ENCODE measurements around the gene IRX6.

IRX6 gene

DNA sequence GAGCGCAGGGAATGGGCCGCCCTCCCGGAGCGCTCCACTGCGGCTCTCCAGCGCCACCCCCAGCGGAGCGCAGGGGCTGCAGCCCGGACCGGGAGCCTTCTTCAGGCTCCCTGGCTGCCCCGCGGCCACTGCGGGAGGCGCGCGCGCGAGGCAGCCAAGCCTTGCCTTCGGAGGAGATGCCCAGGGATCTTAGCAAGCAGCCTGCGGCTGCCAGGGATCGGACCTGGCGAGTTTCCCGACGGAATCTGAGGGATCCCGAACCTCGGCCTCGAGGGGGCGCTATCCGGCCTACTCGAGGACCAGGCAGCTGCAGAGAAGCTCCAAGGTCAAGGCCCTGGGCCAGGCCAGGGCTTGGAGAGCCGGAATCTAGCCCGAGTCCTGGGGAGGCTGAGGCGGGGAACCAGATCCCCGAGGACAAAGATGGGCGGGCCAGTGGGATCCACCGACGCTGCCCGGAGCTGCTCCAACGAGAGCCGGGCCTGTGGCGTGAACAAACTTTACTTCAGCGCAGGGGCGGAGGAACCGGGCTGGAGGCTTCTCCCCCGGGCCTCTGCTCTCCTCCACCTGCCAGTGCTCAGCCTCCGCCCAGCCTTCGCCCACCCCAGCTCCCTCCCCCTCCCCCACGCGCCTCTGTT, at the start of gene IRX6:
TSS of gene IRX6 (plus strand) at position 567 of the 635 bp plus-strand sequence. CDS start 889 bp downstream, outside the sequence.
- DNase-seq (ENCODE audit: low spot score) = no peak

DNA sequence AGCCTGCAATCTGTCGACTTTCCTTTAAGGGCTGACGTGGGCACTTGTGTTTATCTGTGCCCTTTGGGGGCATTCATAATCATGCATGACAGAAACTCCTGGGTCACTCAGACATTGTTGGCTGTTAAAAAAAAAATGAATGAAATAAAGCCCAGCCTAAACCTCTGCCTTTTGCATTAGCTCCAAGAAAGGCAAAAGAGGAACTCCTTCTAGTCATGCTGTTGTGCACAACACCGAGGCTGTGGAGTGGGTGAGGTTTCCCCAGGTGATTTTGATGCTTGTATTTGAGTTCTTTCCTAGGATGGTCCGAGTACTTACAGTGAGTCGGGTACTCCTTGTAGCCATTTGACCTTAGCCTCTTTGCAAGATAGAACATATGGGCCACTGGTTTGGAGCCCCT, 49.6 kb upstream of the IRX6 start:
- DNase-seq (ENCODE audit: low spot score) = no peak

DNA sequence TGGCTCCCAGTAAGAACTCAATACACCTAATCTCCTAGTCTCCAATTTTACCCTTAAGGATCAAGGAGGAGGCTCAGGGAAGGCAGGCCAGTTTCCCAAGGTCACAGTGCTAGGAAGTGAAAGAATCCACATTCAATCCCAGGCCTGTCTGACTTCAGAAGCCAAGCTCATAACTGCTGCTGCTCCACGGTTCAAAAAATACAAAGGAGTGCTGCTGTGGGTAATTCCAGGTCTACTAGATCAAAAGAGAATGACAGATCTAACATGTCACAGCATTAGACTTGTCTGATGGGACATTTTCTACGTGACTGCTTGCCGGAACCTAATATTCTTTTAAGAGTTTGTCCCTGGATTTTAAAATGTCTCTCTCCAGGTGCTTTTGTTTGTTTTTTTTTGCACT, 48.8 kb upstream of the IRX6 start:
- no peak for DNase-seq (ENCODE audit: low spot score)

DNA sequence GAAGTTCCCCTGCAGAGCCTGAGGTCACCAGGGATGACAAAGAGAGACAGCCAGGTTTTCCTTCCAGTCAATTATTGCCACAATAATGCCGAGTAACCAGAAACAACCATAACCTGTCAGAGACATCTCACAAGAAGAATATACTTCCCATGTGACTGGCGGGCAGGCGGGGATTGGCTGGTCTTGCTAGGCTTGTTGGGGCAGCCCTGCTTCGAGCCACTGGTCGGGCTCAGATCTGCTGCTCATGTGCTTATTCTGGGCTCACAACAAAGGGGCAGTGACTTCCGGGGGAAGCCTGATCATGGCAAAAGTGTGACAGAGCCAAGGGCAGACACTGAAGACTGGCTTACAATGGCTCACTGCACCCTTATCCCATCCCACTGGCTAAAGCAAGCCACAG, 48.1 kb upstream of the IRX6 start:
- no peak for DNase-seq (ENCODE audit: low spot score)

DNA sequence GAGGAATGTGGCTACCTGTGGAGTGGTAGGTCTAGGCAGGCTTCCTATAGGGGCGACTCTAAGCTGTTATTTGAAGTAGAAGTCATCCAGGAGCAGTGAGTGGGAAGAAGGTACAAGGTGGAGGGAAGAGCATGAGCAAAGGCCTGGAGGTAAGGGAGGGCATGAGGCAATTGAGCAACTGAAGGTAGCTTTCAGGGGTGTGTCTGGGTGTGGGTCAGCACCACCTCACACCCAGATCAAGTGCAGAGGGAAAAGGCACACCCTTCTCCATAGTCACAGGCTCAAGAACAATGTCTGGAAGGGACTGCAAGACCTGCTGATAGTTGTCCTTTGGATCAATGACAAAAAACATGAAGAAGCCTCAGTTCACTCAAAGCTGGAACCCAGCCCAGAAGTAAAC, 46.5 kb upstream of the IRX6 start:
- no peak for DNase-seq (ENCODE audit: low spot score)

DNA sequence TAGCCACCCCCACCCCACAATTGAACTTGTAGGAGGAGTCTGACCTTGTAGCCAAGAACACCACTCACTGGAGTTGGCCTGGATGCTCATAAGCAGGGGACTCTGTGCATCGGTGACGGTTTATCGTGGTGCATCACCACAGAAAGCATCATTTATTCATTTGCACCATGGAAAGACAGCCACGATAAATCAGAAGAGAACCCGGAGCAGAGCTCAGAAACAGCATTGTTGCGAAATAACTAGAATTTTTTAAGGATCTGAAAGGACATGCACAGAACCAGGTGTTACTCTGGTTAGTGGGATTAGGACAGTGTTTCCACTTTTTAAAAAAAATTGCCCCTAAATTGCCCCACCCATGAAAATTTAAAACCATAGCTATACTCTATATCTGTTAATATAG, 44.4 kb upstream of the IRX6 start:
- no peak for DNase-seq (ENCODE audit: low spot score)

DNA sequence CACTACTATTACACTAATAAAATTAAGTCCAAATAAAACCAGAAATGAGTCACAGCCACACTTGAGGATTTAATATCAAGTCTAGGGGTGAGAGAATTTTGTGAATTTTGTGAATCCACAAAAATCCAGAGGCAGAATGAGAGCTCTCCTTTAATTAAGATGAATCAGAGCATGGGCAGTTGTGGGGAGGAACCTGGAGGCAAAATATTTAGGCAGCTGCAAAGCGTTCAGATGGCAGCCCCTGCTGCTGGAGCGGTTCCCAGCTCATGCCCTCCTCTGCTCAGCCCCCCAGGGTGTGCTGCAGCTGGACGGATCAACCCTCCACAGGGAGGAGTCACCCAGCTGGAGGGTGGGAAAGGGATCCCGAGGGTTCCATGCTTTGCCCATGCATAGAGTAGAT, 43.4 kb upstream of the IRX6 start:
- DNase-seq (ENCODE audit: low spot score) = no peak

DNA sequence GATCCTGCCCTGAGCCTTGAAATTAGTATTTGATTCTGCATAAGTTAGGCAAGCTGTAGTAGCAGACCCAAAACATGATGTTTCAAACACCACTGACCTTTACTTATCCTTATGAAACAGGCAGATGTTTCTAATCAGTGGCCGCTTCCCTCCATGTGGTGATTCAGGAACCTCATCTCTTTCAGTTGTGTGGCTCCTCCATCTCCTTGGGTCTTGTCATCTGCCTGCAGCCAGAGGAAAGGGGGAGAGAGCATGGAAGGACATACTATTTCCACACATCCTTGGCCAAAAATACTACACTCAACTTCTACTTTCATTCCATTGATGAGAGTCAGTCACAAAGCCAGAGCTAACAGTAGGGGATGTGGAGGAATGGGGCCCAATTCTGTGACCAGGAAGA, 41.6 kb upstream of the IRX6 start:
- no peak for DNase-seq (ENCODE audit: low spot score)

DNA sequence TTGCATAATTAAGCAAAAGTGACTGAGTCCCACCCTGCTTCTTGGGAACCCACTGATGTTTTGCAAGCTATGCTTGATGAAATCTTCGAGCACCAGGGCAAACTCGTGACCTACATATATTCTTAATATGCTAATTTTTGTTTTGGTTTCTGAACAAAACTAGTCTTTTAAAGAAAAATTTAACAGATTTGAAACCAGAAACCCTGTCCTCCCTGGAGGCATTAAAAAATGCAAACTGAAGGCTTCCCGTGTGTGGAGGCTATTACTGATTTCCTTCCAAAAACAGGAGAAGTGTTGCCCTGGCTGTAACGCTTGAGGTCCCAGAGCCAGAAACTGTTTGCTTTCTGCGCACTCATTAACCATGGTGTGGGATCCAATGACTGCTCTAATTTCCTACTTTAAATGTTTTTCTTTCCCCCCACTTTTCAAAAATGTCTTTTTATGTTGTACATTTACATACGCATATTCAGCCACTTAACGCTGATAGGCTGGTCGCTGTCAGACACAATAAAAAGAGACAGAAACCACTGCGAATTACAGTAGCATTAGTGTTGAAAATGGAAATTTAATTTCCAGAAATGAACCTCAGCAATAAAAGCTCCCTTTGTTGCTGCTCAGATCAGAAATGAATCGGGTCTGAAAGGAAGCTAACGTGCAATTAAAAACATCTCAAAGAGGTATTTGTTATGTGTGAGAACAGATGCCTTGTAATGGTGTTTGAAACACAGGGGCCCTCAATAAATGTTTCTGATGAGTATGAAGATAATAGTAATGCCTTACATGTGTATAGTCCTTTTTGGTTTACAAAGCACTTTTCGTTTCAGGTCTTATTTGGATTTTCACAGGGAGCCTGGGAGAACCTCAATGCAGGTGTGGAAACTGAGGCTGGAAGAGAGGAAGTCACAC, 39.9 kb upstream of the IRX6 start:
- DNase-seq (ENCODE audit: low spot score) = no peak

DNA sequence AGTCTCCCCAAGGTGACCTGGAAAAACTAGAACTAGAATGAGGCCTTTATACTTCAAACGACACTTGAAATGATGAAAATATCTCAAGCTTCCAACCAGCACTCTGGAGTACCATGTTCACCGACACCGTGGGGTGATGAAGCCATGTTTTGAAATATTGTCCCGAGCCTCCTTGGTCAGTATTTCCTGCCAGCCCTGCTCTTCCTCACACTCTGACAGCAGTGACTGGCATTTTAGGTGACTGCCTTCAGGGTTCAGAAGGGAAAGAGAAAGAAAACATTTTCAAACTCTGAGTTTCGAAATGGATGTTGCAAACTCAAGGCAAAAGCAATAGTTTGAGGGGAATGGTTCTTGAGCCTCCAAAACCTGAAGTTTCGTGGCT, 39.3 kb upstream of the IRX6 start:
- DNase-seq (ENCODE audit: low spot score) = no peak

DNA sequence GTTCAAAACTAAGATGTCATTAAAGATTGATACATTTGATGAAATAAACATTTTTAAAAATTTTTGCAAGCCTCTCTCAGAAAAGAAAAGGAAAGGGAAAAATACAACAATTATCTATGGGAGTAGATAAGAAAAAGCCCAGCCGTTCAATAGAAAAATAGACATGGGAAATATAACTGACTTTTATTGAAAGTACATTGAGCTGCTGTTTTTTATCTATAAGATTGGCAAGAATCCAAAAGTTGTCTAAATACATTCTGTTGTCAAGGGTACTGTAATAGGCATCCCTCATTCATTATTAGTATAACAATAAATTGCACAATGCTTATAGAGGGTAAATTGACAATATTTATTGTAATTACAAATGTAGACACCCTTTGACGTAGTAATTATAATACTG, 38.4 kb upstream of the IRX6 start:
- no peak for DNase-seq (ENCODE audit: low spot score)

DNA sequence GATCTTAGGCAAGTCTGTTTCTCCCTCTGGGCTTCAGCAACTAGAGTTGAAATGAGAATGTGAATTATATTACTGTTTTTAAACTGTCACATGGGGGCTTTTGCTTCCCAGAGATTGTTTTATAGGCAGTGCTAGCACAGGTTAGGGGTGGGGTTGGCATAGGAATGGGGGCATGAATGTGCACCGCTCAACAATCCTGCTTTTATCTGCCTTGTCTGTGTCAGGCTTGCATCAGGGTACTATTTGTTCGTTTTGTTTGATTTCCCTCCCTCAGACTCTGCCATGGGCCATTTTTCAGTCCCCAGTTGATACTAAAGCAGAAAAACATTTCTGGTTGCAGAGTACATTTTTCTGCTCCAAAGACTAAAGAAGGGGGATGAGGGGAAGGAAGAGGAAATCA, 34.6 kb upstream of the IRX6 start:
- DNase-seq (ENCODE audit: low spot score) = no peak

DNA sequence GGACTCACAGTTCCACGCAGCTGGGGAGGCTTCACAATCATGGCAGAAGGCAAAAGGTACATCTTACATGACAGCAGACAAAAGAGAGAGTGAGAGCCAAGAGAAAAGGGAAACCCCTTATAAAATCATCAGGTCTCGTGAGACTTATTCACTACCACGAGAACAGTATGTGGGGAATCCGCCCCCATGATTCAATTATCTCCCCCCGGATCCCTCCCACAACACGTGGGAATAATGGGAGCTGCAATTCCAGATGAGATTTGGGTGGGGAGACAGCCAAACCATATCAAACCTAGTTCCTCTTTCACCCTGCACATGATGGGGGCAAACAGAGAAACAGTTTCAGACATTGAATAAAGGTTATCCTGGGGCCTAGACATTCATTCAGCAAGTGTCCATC, 32.2 kb upstream of the IRX6 start:
- DNase-seq (ENCODE audit: low spot score) = no peak

DNA sequence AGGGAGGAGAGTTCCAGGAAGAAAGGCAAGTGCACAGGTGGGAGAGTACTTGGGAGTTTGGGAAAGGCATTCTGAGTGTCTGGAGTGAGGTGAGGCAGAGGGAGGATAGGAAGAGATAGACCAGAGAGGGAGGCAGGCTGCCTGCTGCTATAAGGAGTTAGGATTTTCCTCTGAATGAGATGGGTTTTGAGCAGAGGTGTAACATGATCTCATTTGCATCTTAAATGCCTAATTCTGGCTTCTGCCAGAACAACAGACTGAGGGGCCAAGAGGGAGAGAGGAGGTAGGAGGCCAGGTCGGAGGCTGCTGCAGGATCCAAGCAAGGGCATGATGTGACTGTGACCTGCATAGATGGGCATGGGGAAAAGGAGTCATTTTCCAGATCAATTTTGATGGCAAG, 31.5 kb upstream of the IRX6 start:
- DNase-seq (ENCODE audit: low spot score) = no peak

DNA sequence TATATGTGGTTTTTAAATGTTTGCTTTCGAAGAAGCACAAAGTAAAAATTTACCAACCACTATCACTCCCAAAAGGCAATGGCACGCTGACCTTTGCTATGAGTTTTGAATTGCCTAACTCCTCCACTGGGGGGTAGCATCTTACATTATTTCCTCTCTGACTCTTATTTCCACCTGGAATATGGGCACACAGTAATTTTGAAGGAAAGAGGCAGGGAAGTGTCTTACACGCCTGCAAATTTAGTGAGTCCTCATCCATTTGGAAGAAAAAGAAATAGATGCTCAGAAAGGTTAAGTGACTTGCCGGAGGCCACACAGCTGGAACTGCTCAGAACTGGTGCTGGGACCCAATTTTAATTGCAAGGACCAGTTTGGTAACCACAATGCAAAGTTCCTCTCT, 29.9 kb upstream of the IRX6 start:
- no peak for DNase-seq (ENCODE audit: low spot score)

DNA sequence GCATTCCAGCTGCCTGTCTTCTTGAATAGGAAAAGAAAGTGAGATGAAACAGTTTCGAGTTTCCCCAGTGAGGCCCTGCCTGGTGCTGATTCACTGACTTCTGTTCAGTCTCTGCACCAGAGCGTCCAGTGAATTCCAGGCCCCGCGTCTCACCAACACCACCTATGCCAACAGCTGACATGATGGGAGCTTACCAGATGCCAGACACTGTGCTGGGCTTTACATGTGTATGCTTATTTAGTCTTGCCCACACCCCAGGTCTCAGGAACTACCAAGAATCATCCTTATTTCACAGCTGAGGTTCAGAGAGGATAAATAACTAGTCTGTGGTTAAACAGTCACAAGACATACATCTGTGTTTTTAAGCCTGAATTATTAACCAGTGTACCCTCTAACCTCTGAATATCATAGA, 29.1 kb upstream of the IRX6 start:
- no peak for DNase-seq (ENCODE audit: low spot score)

DNA sequence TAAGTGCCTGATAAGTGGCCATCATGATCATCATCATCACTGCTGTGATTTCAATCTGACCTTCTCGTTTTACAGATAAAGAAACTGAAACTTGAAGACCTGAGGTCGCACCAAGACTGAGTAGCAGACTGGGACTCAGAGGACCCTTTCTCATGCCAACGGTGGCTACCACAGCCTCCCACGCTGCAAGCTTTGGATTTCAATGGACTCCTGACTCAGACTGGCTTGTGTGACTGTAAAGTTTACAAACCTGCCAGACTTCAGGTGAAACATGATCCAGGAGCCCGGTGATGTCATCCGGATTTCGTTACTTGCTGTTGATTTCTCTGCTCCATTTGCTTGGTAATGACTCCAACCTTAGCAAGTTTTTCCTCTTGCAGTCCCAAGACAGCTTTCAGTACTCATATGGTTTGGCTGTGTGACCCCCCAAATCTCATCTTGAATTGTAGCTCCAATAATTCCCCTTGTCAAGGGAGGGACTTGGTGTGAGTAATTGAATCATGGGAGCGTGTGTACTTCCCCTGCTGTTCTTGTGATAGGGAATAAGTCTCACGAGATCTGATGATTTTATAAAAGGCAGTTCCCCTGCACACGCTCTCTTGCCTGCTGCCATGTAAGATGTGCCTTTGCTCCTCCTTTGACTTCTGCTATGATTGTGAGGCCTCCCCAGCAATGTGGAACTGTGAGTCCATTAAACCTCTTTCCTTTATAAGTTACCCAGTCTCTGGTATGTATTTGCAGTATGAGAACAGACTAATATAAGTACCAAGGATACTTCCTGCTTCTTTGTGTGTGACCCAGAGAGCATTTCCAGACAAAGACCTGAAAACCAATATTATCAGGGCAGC, 26.7 kb upstream of the IRX6 start:
- no peak for DNase-seq (ENCODE audit: low spot score)

DNA sequence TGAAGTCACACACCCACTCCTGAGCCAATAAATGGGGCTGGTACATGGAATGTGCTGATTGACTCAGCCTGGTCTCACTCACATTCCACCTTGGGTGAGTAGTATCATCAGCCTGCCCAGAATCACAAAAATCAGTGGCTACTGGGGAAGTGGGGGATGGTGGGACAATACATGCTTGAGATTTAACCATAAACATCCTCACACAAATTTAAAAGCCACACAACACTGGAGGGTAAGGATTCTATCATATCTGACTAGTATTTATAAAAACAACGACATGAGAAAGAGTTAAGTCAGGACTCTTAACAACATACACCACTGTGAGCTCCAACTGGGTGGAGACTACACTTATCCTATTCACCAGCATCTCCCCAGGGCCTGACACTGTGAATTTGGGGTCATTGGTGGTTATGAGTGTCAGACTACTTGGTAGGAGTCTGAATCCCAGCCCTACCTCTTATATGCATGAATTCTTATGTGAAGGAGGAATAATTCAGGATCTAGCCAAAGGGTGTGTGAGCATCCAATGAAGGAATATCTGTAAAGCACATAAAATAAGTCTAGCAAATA, 26.0 kb upstream of the IRX6 start:
- DNase-seq (ENCODE audit: low spot score) = no peak

DNA sequence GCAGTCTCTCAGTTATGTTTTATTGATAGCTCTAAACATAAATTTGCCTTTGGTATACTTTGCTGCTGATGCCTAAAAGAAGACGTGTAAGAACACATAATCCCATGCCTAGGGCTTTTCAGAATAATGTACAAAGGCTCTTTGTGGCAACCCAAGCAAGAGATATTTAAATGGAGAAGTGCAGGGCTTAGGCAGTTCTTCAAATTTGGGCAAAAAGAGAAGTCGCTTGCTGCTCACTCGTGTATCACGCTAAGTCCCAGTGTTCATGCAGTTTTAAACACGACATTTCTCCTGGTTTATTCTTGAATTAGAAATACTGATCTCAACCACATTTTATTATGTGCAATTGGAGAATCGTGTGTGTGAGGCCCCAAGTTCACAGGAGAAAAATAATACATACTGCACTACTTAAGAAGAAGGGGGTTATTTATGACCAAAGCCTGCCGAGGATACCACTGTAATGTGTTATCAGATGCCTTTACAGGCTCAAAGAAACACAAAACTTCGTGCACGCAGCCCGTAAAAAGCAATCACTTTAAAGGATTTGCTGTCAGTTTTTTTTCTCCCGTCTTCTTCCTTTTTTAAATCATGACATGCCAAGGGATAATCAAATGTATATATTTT, 22.5 kb upstream of the IRX6 start:
- DNase-seq (ENCODE audit: low spot score) = no peak

DNA sequence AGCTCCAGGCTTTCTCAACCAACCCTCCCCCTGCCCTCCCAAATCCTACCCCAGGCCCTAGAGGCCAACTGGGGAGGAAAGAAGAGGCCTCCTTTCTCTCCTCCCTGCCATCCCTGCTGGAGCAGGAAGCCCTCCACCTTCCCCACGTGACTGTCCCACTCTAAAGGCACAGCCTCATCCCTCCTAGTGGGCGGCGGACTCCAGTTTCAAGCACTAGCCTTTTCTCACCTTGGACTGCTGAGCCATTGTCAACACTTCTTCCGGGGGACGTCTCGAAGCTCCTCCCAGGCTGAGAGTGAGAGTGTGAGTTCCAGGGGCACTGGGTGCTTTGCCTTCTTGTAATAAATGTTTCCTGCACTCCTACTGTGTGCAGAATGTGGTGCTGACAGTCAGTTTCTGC, 21.4 kb upstream of the IRX6 start:
- no peak for DNase-seq (ENCODE audit: low spot score)

DNA sequence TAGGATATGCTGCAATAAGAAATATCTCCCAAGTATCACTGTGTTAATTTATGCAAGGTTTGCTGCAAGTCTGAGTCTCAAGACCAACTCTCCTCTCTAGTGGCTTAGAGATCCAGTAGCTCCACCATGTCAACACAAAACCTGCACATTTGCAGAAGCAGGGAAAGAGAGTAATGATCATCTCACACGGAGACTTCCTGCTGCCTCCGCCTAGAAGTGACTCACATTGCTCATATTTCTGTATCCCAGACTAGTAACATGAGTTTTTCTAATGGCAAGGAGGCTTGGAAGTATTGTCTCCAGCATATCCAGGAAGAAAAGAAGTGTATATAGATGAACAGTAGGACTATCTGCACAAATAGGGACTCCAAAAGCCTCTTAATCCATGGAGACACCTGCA, 15.0 kb upstream of the IRX6 start:
- no peak for DNase-seq (ENCODE audit: low spot score)

DNA sequence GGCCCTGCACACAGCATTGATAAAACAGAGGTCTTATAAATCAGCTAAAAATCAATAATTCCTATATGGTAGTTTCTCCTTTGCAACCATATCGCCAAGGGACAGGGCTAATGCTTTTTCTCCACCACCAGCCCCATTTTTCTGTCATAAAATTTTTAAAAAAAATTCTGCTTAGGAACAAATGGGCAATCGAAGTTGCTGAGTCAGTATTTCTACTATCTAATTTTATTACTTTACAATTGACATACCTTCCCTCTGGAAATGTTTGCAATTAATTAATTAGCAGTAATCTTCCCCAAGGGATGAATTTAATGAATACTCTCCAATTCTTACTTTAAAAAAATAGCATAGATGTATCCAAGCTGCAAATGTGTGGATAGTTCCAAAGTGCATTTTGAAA, 1.7 kb upstream of the IRX6 start:
- DNase-seq (ENCODE audit: low spot score) = no peak
